ENCODE measurements around the gene MAFB.

The MAFB gene

GRCh38 chr20:40698744-40699143, 9.7 kb upstream of the MAFB start:
- no peak for DNase-seq

GRCh38 chr20:40698281-40698680, 9.2 kb upstream of the MAFB start:
- no peak for DNase-seq

- DNase-seq: no peak
Measured at GRCh38 chr20:40697541-40697940, 8.5 kb upstream of the MAFB start.

- DNase-seq: no peak
Measured at GRCh38 chr20:40695214-40695613, 6.2 kb upstream of the MAFB start.

- DNase-seq: no peak
Measured at GRCh38 chr20:40694246-40694645, 5.2 kb upstream of the MAFB start.

GRCh38 chr20:40692240-40693011, 3.4 kb upstream of the MAFB start:
- DNase-seq: no peak

GRCh38 chr20:40691566-40692239, 2.7 kb upstream of the MAFB start:
- DNase-seq: no peak

- no peak for DNase-seq
Measured at GRCh38 chr20:40690836-40691565, 2.0 kb upstream of the MAFB start.

- peak; percentile 67 for DNase-seq
Measured at GRCh38 chr20:40689943-40690835, 1.2 kb upstream of the MAFB start.

GRCh38 chr20:40688129-40689099, 622 bp downstream of the MAFB start:
- DNase-seq: no peak

GRCh38 chr20:40687384-40688128, 1.5 kb downstream of the MAFB start:
- DNase-seq: no peak

- DNase-seq: no peak
Measured at GRCh38 chr20:40686893-40687292, 2.1 kb downstream of the MAFB start.

GRCh38 chr20:40686434-40686882, 2.6 kb downstream of the MAFB start:
- no peak for DNase-seq

GRCh38 chr20:40685349-40685748, 3.7 kb downstream of the MAFB start:
- DNase-seq: no peak

GRCh38 chr20:40683894-40684268, 5.2 kb downstream of the MAFB start:
- DNase-seq: no peak

GRCh38 chr20:40683221-40683893, 5.7 kb downstream of the MAFB start:
- DNase-seq: no peak

GRCh38 chr20:40682104-40682981, 6.7 kb downstream of the MAFB start:
- DNase-seq: no peak

- DNase-seq: no peak
Measured at GRCh38 chr20:40681684-40682083, 7.4 kb downstream of the MAFB start.

- DNase-seq: no peak
Measured at GRCh38 chr20:40681165-40681564, 7.9 kb downstream of the MAFB start.
